DMS114 treated with DMSO at 0.1 percent for 48 hours (cell line): ENCODE data around the gene SORL1-AS1.

Experiments used
- DNase-seq: peaks from one replicate; lab custom pipeline; 2025; ENCODE audit not compliant: unreplicated experiment; lab: John Stamatoyannopoulos, UW

Gene SORL1-AS1

GRCh38 chr11:121394785-121395184 lies 58.0 kb downstream of the SORL1-AS1 start:
- no peak for DNase-seq

DNA sequence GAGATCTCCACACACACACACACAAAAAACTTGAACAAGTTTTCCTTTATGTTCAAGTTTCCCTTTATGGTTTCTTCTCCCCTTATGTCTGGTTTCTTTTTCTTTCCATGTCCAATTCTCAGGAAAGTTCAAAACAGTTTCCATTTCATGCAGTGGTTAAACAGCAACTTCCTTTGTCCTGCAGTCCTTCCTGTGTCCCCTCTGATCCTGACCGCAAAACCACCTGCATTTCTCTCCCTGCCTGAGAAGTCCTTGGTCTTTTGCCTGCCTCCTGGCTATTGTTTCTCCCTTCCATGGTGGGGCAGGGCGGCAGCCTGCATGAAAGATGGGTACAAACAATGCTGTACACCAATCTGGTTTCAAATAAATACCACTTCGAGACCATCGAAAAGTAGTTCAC lies 58.9 kb downstream of the SORL1-AS1 start:
- no peak for DNase-seq

DNA sequence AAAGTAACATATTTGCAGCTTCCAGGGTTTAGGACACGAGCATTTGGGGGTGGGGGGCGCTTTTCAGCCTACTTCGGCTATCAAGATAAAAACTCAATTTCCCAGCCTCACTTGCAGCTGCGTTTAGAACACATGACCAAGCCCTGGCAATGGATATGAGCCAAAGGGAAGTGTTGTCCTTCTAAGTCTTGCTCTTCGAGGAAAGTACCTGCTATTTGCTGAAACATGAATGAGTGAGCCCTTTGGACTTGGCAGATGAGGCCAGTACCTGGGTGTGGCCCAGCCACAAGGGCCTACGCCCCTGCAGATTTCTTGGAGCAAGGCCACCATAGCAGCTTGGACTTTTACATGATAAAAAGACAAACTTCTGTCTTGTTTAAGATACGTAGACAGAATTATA lies 60.9 kb downstream of the SORL1-AS1 start:
- no peak for DNase-seq

GRCh38 chr11:121389651-121390050 lies 63.1 kb downstream of the SORL1-AS1 start:
- no peak for DNase-seq
